ENCODE data around the gene SMURF2. TPM values are rescaled to one million over a fixed set of nuclear protein-coding genes. Genes with fewer than 3 reads are reported as not detected.

SMURF2 gene
- total RNA-seq, 1 experiment from 2014 or later: 35.3 TPM

DNA sequence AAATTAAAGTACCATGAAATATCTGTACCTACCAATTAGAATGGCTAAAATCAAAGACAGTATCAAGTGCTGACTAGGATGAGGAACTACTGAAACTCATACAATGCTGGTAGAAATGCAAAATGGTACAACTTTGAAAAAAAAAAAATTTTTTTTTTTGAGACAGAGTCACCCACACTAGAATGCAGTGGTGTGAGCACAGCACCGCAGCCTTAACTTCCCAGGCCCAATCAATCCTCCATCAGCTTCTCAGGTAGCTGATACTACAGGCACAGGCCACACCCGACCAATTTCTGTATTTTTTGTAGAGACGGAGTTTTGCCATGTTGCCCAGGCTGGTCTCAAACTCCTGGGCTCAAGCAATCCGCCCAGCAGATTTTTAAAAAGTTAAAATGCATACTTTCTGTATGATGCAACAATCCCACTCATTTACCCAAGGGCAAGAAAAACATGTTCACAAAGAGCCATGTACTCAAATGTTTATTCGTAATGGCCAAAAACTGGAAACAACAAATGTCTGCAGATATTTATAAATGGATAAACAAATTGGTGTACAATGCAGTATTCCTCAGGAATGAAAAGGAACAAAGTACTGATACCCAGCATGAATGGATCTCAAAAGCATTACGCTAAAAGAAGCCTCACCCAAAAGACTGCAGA is 8.7 kb downstream of the SMURF2 start:
- Mint-ChIP-seq H3K4me1 (peaks cover 5 to 13% of the 10 kb centered on the region in 2 experiments), H3K9me3 (peaks cover 5 to 6% of the 10 kb centered on the region in 2 experiments; a peak in 4 of 5 replicates), H3K27me3 (ENCODE audit: low read depth) (no peaks in the 10 kb centered on the region), H3K36me3 (ENCODE audit: insufficient read depth in 1 of 3, low read depth in 3 of 3) (peaks cover 2 to 11% (median 4%) of the 10 kb centered on the region in 3 experiments; a peak in 6 of 7 replicates), H3K4me3 (no peak overlapping the region), H3K27ac (peak overlapping the region; percentile 58 to 79 (median 60); a peak in 4 of 7 replicates)
- Histone ChIP-seq H4K8ac (replicated peaks; ENCODE audit: insufficient read length, low read depth, low read length) (no peak overlapping the region), H4K5ac (ENCODE audit: insufficient read length, low read depth, low read length) (no peak overlapping the region), H4K20me1 (ENCODE audit: control insufficient read depth, insufficient read depth, insufficient read length) (no peaks in the 10 kb centered on the region), H4K91ac (ENCODE audit: insufficient read length, low read depth, low read length) (no peak overlapping the region), H2AK5ac (ENCODE audit: insufficient read length, low read length) (no peak overlapping the region), H3T11ph (ENCODE audit: low read length) (no peak overlapping the region), H3K9ac (ENCODE audit: extremely low read depth, insufficient read length, low read length) (no peak overlapping the region), H3K27me3 (ENCODE audit: insufficient read depth, low read length) (no peaks in the 10 kb centered on the region), H2BK120ac (ENCODE audit: low read depth, low read length, poor library complexity, severe bottlenecking) (no peak overlapping the region), H3K4me2 (ENCODE audit: insufficient read depth, insufficient read length, low read length) (no peak overlapping the region), H3K79me1 (ENCODE audit: insufficient read depth, low read depth, low read length, poor library complexity, severe bottlenecking) (no peaks in the 10 kb centered on the region), H3K56ac (ENCODE audit: insufficient read length, low read depth, low read length) (no peak overlapping the region), H3K18ac (ENCODE audit: insufficient read length, low read depth, low read length) (no peak overlapping the region), H3K79me2 (ENCODE audit: insufficient read depth, low read length) (peaks cover 12% of the 10 kb centered on the region; the same call in 1 of the 2 replicates), H3K23me2 (ENCODE audit: insufficient read length, low read depth, low read length, poor library complexity, severe bottlenecking) (no peaks in the 10 kb centered on the region), H3K4me1 (ENCODE audit: insufficient read depth, low read length) (no peaks in the 10 kb centered on the region), H3K23ac (ENCODE audit: insufficient read length, low read depth, low read length) (no peak overlapping the region), H3K14ac (ENCODE audit: insufficient read depth, low read length) (no peak overlapping the region), H2BK5ac (ENCODE audit: insufficient read length, low read length) (no peak overlapping the region), H3K27ac (ENCODE audit: insufficient read length, low read depth, low read length) (no peak overlapping the region), H2BK15ac (ENCODE audit: low read depth, low read length) (no peak overlapping the region), H2AFZ (ENCODE audit: low read length) (no peak overlapping the region), H3K4ac (ENCODE audit: low read depth, low read length) (no peak overlapping the region), H3K9me3 (ENCODE audit: control insufficient read depth, low read depth, low read length) (no peaks in the 10 kb centered on the region), H2BK12ac (ENCODE audit: insufficient read length, low read depth, low read length) (no peak overlapping the region), H2BK20ac (ENCODE audit: low read depth, low read length, poor library complexity, severe bottlenecking) (no peak overlapping the region)
- no CpG with 5 or more reads among the region's 6 CpGs for WGBS (ENCODE audit: extremely low coverage, insufficient read length, low lambda C conversion rate)
- no peak for DNase-seq
- no peak for TF ChIP-seq CTCF (conservative IDR thresholded peaks at IDR 0.05)
